ENCODE results near the gene RAMAC.
"Not testable (repeated sequence)": the region's sequence is repeated elsewhere in the genome, so short reads cannot be mapped to it uniquely, and the experiment has no call there.

The RAMAC gene

GRCh38 chr15:82985688-82986441 lies at the start of gene RAMAC:
RAMAC (plus strand) TSS chr15:82986210; CDS start chr15:82989019, 2,809 bp downstream.
- peak; percentile 76 to 91 for DNase-seq (ENCODE audit: low spot score in 2 of 2)
- peak; percentile 97 for ATAC-seq
- Mint-ChIP-seq H3K36me3 (peaks cover 53% of the 10 kb centered on the region), H3K27ac (peak within 1 kb of the TSS; percentile 96), H3K9me3 (peaks cover 2% of the 10 kb centered on the region), H3K4me1 (peaks cover 26% of the 10 kb centered on the region), H3K4me3 (peak within 1 kb of the TSS; percentile 96)

GRCh38 chr15:82936966-82937711 lies 48.9 kb upstream of the RAMAC start:
- Mint-ChIP-seq H3K4me1 (peaks cover 23% of the 10 kb centered on the region), H3K9me3 (no peaks in the 10 kb centered on the region), H3K4me3 (no peak overlapping the region), H3K36me3 (no peaks in the 10 kb centered on the region), H3K27ac (no peak overlapping the region)
- ATAC-seq (no peak), DNase-seq (ENCODE audit: low spot score in 2 of 2) (no peak)

GRCh38 chr15:82937712-82938058 lies 48.3 kb upstream of the RAMAC start:
- DNase-seq (ENCODE audit: low spot score in 2 of 2), result no peak
- no peaks in the 10 kb centered on the region for H3K36me3 Mint-ChIP-seq
- ATAC-seq, result no peak
- no peak overlapping the region for H3K27ac Mint-ChIP-seq
- peaks cover 23% of the 10 kb centered on the region for H3K4me1 Mint-ChIP-seq
- no peaks in the 10 kb centered on the region for H3K9me3 Mint-ChIP-seq
- no peak overlapping the region for H3K4me3 Mint-ChIP-seq

- H3K27ac Mint-ChIP-seq; H3K4me1 Mint-ChIP-seq; H3K36me3 Mint-ChIP-seq; ATAC-seq; H3K4me3 Mint-ChIP-seq; DNase-seq (ENCODE audit: low spot score in 2 of 2); H3K9me3 Mint-ChIP-seq: not testable (repeated sequence)
Observed at GRCh38 chr15:82939678-82940077, 46.3 kb upstream of the RAMAC start.

GRCh38 chr15:82942691-82943090 lies 43.3 kb upstream of the RAMAC start:
- Mint-ChIP-seq H3K4me3 (no peak overlapping the region), H3K36me3 (no peaks in the 10 kb centered on the region), H3K4me1 (no peaks in the 10 kb centered on the region), H3K27ac (no peak overlapping the region), H3K9me3 (no peaks in the 10 kb centered on the region)
- no peak for DNase-seq (ENCODE audit: low spot score in 2 of 2)
- no peak for ATAC-seq

- H3K9me3 Mint-ChIP-seq, result no peaks in the 10 kb centered on the region
- no peak overlapping the region for H3K27ac Mint-ChIP-seq
- no peak for DNase-seq (ENCODE audit: low spot score in 2 of 2)
- H3K4me3 Mint-ChIP-seq, result no peak overlapping the region
- H3K4me1 Mint-ChIP-seq, result no peaks in the 10 kb centered on the region
- no peaks in the 10 kb centered on the region for H3K36me3 Mint-ChIP-seq
- no peak for ATAC-seq
Observed at GRCh38 chr15:82943176-82943575, 42.8 kb upstream of the RAMAC start.

GRCh38 chr15:82944056-82944455 lies 42.0 kb upstream of the RAMAC start:
- Mint-ChIP-seq H3K4me1 (no peaks in the 10 kb centered on the region), H3K27ac (no peak overlapping the region), H3K9me3 (no peaks in the 10 kb centered on the region), H3K4me3 (no peak overlapping the region), H3K36me3 (no peaks in the 10 kb centered on the region)
- ATAC-seq (no peak), DNase-seq (ENCODE audit: low spot score in 2 of 2) (no peak)

GRCh38 chr15:82944821-82945220 lies 41.2 kb upstream of the RAMAC start:
- Mint-ChIP-seq H3K36me3 (no peaks in the 10 kb centered on the region), H3K27ac (no peak overlapping the region), H3K4me3 (no peak overlapping the region), H3K9me3 (no peaks in the 10 kb centered on the region), H3K4me1 (no peaks in the 10 kb centered on the region)
- ATAC-seq (no peak), DNase-seq (ENCODE audit: low spot score in 2 of 2) (no peak)

- ATAC-seq, result no peak
- no peak for DNase-seq (ENCODE audit: low spot score in 2 of 2)
- Mint-ChIP-seq H3K27ac (no peak overlapping the region), H3K9me3 (no peaks in the 10 kb centered on the region), H3K4me3 (no peak overlapping the region), H3K36me3 (no peaks in the 10 kb centered on the region), H3K4me1 (no peaks in the 10 kb centered on the region)
Observed at GRCh38 chr15:82945326-82945725, 40.7 kb upstream of the RAMAC start.

- DNase-seq (ENCODE audit: low spot score in 2 of 2), result no peak
- H3K36me3 Mint-ChIP-seq, result no peaks in the 10 kb centered on the region
- no peaks in the 10 kb centered on the region for H3K9me3 Mint-ChIP-seq
- H3K27ac Mint-ChIP-seq, result no peak overlapping the region
- no peak overlapping the region for H3K4me3 Mint-ChIP-seq
- no peak for ATAC-seq
- H3K4me1 Mint-ChIP-seq, result no peaks in the 10 kb centered on the region
Observed at GRCh38 chr15:82946155-82946701, 39.8 kb upstream of the RAMAC start.

- Mint-ChIP-seq H3K4me3 (no peak overlapping the region), H3K9me3 (no peaks in the 10 kb centered on the region)
- no peak for ATAC-seq
Observed at GRCh38 chr15:82950295-82950694, 35.7 kb upstream of the RAMAC start.

GRCh38 chr15:82950746-82951370 lies 35.2 kb upstream of the RAMAC start:
- no peaks in the 10 kb centered on the region for H3K4me1 Mint-ChIP-seq
- DNase-seq (ENCODE audit: low spot score in 2 of 2) (no peak), ATAC-seq (peak; percentile 66)
- H3K9me3 Mint-ChIP-seq, result no peaks in the 10 kb centered on the region
- no peak overlapping the region for H3K27ac Mint-ChIP-seq
- H3K36me3 Mint-ChIP-seq, result no peaks in the 10 kb centered on the region
- H3K4me3 Mint-ChIP-seq, result no peak overlapping the region

More at GRCh38 chr15:82950295-82950694, 35.7 kb upstream of the RAMAC start:
- Mint-ChIP-seq H3K27ac (no peak overlapping the region), H3K4me1 (no peaks in the 10 kb centered on the region), H3K36me3 (no peaks in the 10 kb centered on the region)
- DNase-seq (ENCODE audit: low spot score in 2 of 2), result no peak

GRCh38 chr15:82951472-82952157 lies 34.4 kb upstream of the RAMAC start:
- no peak overlapping the region for H3K27ac Mint-ChIP-seq
- peak; percentile 54 for ATAC-seq
- no peaks in the 10 kb centered on the region for H3K4me1 Mint-ChIP-seq
- no peaks in the 10 kb centered on the region for H3K36me3 Mint-ChIP-seq
- no peak overlapping the region for H3K4me3 Mint-ChIP-seq
- DNase-seq (ENCODE audit: low spot score in 2 of 2), result no peak
- H3K9me3 Mint-ChIP-seq, result no peaks in the 10 kb centered on the region

- ATAC-seq (peak; percentile 57), DNase-seq (ENCODE audit: low spot score in 2 of 2) (peak in 1 of 2 donors; percentile 53)
- no peaks in the 10 kb centered on the region for H3K9me3 Mint-ChIP-seq
- H3K27ac Mint-ChIP-seq, result no peak within 1 kb of the TSS
- no peaks in the 10 kb centered on the region for H3K4me1 Mint-ChIP-seq
- peak within 1 kb of the TSS; percentile 44 for H3K4me3 Mint-ChIP-seq
- no peaks in the 10 kb centered on the region for H3K36me3 Mint-ChIP-seq
Observed at GRCh38 chr15:82952158-82953081, 33.6 kb upstream of the RAMAC start, which contains the start of gene HOMER2. HOMER2 (minus strand) TSS chr15:82952720; CDS start chr15:82952535, 185 bp downstream.

All from stimulated activated effector memory CD8-positive, alpha-beta T cell treated with anti-CD3 and anti-CD28 coated beads, Interleukin-12 subunit alpha, Interleukin-12 subunit beta, amount 100 ng/mL, for 72 hours (primary cell).